HG03354 (cell line): ENCODE results near the gene FRMD4A.
"Not testable (repeated sequence)": the region's sequence is repeated elsewhere in the genome, so short reads cannot be mapped to it uniquely, and the experiment has no call there.

Experiments
- ATAC-seq: cut with Tn5 transposase; IDR thresholded peaks from one replicate; pipeline ENCODE4 v1.9.1; 2021; ENCODE audit warnings: mild to moderate bottlenecking; ENCODE audit not compliant: unreplicated experiment, poor library complexity, severe bottlenecking

The FRMD4A gene

DNA sequence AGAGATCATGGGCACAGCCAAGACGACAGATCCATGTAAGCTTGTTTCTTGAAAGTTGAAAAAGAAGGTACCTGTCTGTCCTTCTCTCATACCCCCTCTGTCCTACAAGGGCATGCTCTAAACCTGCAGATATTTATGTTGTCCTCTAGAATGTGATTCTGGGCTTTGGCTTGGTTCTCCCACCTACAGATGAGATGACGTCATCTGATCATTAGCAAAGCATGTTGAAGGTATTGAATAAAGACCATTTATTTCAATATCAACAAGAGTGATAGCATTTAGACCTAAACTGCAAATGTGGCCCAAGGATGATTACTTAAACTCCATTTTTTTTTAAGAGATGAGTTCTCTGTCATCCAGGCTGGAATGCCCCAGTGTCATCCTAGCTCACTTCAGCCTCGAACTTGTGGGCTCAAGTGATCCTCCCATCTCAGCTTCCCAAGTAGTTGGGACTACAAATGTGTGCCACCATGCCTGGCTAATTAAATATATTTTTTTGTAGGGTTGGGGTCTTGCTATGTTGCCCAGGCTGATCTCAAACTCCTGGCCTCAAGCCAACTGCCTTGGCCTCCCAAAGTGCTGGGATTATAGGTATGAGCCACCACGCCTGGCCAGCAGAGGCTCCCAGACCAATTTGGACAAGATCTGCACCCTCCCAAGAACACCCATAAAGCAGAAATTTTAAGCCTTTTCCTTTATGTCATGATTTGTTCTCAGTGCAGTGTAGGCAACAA is 559.8 kb downstream of the FRMD4A start:
- ATAC-seq, result no peak

DNA sequence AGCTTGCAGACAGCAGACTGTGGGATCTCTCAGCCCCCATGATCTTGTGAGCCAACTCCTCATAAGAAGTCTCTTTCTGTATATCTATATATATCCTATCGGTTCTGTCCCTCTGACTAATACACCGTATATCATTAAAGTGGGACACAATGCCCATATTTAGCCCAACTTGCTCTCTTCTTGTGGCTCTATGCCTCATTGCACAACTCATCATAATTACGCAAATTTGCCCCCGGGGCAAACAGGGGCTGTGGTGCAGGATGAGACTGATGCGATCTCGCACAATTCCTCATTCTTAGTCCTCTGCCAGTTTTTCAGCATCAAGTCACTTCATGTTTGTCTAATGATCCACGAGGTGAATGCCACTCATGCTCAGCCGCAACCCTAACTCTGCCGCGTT is 560.8 kb downstream of the FRMD4A start:
- ATAC-seq, result no peak

DNA sequence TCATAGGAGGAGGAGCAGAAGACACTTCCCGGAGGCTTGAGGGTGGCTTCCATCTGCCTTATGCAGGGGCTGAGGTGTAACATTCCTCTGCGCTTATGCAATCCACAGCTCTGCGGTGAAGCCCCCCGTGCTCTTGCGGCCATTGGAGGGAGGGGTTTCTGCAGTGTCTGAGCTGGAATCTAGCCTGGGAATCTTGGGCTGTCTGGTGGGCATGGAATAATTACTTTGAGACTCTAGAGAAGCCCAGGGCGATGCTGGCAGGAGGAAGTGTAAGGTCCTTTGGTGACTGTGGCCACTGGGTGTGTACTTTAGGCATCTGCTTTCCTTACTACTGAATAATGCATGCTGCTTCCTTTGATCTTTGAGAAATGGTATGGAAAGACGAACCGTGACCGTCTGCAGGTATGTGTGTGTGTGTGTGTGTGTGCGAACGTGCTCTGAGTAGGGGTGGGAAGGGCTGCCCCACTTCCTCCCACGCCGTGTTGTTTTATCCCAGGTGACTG is 563.0 kb downstream of the FRMD4A start:
- no peak for ATAC-seq

DNA sequence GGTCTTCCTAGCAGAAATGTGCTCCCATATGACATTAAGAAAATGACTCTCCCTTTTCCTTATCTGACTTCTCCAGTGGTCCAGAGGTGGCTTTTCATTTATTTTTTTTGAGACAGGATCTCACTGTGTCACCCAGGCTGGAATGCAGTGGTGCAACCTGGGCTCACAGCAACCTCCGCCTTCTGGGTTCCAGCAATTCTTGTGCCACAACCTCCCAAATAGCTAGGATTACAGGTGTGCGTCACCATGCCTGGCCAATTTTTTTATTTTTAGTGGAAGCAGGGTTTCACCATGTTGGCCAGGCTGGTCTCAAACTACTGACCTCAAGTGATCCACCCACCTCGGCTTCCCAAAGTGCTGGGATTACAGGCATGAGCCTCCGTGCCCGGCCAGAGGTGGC is 563.6 kb downstream of the FRMD4A start:
- ATAC-seq, result not testable (repeated sequence)

DNA sequence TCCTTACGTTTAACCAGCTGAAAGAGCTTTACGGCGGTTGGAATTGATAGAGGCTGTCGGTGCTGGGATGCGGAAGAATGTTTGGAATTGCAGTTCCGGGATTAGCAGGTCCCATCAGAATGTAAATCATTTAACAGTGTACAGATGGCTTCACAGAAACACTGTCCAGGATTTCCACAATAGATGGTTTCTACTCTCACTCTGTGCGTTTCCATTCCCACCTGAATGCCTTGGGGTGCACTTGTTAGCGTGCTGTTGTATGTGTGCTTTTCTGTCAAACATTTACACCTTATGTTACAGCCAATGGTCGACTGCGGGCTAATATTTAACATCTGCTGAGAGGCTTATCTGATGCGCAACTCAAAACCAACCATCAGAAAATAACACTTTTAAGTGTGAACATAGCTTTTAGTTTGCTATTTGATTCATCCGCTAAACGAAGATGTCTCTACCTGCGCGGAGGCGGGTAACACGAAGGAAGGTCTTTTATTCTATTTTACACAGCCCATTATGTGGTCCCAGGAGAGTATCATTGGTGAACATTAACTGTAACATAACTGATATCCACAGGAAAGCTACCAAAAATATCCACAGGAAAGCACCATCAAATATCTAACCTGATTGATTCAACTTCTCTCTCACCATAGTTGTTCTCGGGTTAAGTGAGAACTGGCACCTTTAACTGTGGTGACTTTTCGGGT is 564.9 kb downstream of the FRMD4A start:
- peak; percentile 82 for ATAC-seq

DNA sequence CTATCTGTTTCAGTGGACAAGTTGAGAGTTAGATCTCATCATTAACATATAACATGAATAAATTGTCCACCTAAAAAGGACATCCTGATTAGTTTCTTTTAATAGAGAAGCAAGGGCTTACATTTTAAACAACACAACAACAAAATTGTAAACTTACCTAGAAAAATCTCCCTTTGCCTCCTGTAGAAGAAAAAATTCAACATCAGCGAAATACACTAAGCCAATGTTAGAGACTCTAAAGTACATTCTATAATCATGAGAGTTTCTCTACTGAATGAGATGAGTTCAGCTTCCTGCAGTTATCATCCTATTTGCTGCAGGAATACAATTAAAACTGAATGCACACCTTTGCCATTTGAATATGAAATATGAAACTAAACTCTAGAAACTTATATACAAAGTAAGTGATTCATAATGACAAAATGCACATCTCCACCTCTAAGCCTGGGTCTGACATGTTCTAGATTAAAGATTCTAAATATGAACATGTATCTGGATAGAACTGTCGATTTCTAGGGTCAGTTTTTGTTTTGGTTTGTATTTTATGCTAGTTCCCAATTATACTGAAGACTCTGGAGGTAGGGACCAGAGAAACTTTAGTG is 569.1 kb downstream of the FRMD4A start:
- ATAC-seq, result no peak

DNA sequence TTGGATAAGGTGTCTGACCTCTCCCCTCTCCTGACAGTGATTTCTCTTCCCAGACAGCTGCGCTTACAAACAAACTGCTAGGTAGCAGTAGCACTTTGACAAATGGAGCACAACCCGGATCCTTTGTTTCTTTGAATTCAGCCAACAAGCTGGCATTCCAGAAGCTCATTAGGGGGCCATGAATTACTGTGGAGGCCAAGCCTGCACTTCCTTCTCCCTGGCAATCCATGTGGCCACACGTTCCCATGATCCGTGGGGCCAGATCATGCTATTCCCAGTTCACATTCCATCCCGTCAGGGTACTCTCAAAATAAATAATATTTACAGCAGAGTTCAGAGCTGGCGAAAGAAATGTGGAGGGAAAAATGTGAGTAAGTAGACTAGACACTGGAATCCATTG is 571.6 kb downstream of the FRMD4A start:
- no peak for ATAC-seq

DNA sequence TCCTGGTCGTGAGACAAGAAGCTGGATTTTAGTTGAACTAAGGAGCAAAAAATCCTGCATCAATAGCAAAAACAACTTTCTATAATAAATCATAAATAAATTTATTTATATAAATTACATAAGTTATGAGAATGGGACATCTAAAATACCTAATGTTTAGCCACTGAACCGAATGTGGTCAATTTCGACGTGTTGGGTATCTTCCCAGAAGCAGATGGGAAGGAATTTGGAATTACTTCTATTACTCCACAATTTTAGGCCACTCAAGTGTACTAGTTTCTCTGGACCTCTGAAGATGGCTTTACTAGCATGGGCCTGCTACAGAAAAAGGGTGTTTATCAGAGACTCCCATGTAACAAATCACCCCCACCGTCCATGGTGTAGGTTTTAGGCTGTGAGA is 572.0 kb downstream of the FRMD4A start:
- no peak for ATAC-seq

DNA sequence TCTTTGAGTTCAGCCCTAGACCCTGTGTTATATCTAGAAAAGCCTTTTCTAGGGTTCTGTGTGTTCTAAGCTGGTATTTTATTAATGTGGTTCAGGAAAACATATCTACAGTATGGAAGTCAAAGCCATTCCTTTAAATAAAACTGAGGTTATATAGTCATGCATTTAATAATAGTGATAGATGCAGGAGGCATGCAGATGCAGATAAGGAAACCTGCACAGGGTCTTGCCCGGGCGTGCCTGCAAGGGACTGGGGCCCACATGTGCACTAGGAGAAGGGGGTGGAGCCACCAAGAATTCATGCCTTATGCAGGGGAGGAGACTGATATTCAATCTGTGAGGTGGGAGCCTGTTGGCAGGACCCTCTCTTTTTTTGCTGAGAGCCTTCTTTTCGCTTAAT is 572.4 kb downstream of the FRMD4A start:
- no peak for ATAC-seq

DNA sequence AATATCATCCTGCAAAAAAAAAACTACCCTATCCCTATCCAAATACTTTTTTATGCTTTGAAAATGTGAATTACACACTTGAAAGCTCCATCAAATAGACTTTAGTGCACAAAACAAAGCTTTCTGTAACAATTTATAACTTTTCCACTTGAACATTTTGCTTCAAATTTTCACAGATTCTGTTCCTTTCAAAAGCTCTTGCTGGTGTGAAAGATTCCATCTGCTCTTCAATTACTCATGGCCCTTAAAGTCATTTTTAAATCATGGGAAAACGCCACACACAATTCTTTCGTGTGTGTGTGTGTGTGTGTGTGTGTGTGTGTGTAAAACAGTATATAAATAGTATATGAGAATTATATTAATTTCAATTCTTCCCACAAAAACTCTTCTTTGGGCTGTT is 576.4 kb downstream of the FRMD4A start:
- ATAC-seq, result no peak

DNA sequence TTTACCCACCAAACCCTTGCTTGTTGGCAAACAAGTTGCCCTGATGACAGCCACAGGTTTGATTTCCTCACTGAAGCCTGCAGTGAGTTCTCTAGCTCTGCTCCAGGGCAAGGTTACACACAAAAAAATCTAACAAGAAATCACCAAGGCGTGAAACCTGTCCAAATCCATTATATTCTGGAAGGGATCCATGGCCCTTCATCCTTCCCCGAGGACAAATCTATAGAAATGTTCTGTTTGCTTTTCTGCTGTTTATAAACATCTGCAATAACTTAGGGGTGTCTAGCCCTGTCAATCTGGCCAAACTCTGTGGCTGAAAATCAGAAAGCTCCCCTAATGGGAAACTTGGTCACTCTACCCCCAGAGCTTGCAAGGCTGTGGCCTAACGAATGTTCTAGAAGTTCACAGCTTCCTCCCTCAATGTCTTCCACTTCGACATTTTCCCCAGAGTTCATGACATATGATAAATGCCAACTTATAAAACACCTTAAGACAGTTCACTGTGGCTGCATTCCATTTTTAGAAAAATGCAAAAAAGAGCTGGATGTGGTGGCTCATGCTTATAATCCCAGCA is 579.4 kb downstream of the FRMD4A start:
- no peak for ATAC-seq

DNA sequence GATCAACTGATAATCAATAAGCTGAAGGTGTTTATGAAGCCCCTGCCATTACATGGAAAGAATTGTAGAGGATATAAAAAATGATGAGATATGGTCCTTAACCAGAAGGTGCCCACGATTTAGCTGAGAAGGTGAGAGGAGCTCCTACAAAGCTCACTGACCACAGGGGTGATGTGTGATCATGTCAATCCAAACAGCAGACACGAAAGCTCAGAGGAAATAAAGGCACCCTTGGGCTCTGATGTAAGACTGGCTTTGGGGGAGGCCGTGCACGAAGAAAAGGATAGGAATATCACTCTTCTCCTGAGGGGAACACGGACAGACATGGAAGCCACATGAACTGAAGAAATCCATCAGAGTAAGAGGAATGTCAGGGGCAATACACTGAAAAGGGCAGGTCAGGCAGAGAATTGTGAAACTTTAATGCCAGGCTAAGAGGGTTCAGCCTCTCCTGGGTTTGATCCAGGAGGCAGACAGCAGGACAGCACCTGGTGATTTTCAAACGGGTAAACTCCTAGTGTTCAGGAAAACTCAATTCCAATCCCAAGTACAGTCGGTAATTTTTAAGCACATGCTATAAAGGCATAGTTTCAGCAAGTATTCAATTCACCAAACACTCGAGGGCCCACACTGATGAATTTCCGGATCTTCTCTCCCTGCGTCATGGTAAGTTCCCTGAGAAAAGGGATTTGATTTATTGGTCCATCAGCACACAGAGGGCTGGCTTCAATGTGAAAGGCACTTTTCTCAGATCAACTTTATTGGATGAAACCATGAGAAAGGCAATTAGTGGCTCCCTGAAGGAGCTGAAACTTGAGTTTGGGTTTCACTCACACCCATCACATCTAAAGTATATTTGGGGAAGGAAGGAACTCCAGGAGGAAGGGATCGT is 580.2 kb downstream of the FRMD4A start:
- no peak for ATAC-seq

DNA sequence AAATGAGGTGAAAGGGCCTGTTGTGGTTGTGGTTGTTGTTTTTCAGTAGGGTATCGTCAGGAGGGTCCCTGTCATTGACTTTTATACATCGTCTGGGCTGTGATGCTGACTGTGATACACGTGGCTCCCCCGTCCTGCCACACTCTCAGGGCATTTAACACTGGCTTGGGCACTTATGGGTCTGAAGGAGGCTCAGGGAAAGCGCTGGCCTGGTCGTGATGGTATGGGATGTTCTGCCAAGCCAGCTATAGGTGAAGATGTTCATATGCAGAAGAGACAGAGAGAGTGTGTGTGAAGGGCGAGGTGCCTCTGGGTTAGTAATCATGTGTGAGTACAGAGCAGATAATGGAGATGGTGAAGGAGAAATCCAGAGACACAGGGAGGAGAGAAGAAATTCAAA is 585.5 kb downstream of the FRMD4A start:
- no peak for ATAC-seq

DNA sequence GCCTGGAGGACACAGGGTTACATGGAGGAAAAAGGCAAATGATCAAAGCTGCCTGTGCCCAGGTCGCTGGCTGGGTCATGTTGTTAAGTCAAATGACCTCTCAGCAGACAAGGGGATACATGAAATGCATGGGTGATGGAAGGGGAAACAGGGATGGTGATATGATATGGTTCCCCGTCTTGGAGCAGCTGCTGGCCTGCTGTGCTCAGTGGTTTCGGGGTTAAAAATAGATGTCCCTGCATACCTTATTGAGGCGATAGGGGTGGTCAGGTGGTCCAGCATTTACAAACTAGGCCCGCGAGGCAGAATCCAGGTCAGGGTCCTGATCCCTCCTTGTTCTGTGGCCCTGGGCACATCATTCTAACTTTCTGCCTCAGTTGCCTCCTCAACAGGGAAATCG is 586.8 kb downstream of the FRMD4A start:
- ATAC-seq, result no peak

DNA sequence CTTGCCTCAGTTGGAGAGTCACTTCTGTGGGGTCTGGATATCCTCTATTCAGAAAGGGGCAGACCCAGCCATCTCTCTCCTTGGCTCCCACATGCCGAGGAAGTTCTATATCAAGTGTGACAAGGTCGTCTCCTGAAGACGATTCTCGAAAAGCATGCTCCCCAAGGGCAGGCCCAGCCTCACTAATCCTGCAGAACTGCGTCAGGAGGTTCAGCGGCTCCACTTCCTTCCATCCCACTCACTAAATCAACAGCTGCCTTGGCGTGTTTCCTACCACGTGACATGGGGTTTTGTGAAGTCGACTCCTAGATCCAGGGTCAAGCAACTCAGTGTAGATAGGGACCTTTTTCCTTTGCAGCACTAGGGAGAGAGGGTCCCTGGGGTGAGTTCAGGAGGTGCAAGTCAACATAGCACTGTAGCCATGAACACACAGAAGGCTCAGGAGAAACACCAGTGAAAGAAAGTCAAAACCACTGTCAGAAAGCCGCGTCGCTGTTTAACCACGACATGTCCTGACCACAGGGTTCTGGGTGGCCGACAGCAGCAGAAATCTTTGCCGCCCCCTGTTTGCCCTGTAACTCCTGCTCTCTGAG is 587.5 kb downstream of the FRMD4A start:
- ATAC-seq, result peak; percentile 74

DNA sequence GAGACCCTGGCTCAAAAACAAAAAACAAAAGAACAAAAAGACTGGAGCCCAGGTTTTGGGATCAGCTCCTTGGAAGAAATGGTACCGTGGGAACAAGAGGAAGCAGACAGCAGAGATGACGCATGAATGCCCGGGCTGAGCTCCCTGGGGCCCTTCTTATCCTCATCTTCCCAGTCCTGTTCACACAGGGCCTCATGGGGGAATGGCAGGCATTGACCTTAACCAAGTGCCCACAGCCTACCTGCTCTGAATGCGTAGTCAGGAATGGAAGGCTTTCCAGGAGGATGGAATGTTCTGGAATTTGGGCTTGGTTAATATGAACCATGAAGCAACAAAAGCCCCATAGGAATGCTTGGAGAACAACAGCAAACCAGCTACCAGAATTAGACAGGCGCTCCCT is 589.3 kb downstream of the FRMD4A start:
- no peak for ATAC-seq

DNA sequence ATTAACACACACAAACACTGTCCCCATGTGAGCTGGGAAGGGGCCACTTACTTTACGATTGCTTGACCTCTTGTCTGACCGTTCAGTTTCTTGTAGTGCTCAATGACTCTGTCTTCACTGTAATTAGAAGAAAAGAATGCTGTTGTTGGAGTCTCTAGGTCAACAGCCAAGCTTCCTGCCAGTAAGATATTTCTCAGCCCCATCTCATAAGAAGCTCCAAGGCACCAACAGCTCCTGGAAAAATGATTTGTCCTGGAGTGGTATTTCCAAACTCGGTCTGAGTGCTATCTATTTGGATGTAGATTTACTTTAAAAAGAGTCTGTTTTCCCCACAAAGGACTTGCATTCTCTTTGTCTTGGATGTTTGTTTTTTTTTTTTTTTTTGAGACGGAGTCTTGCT is 590.3 kb downstream of the FRMD4A start:
- ATAC-seq, result no peak

DNA sequence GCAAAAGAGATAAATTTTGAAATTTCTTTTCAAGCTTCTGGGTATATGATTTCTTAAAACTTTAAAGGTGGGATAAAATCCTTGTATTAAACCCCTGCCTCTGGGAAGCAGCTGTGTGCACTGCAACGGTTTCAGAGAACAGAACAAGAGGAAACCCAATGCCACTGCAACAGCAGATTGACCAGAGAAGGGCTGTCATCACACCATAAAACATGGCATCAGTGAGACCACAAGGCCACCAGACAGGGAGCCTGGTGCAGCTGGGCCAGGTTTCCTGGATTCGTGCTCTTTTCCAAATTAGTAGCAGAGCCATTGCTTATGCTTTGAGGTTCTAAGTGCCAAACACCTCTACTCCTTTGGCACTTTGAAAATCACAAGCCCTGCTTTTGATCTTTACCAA is 591.5 kb downstream of the FRMD4A start:
- no peak for ATAC-seq

DNA sequence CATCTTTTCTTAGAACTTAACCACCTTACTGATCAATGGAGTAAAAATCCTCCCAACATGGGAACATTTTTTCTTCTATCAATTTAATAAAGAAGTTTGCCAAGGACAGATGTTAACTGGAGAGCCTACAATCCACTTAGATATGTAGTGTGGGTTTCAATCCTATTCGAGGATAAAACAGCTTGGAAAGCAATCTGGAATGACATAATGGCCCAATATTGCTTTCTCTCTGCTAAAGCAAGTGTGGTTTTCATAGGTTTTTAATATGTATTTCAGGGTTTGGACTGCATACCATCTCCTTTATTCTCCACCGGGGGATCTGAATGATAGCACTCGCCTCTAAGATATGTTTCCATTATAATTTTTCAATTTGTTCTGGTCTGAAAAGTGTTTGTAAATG is 594.2 kb downstream of the FRMD4A start:
- ATAC-seq, result no peak
